ENCODE data around the gene COQ10A.

COQ10A gene

DNA sequence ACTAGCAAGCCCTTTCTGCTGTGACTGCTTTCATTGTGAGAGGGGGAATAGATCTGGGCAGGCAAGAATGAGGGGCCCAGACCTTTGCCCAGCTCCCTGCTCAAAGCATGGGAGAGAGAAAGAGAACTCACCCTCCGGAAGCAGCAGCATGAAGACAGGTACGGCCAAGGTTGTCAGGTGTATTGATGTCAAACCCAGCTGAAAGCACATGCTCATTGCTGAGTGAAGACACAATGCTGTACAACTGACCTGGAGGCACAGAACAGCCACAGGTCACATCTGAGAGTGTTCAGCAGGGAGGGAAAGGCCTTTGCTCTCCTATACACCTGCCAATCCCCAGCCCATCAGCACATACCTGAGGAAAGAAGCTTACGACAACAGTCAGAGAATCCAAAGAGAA is 14.1 kb upstream of the COQ10A start:
- TF ChIP-seq FOXP2 (optimal IDR thresholded peaks at IDR 0.05; ENCODE audit: control extremely low read depth, extremely low read length, insufficient read depth) (no peak), POLR2AphosphoS5 (IDR thresholded peaks at IDR 0.05; ENCODE audit: borderline replicate concordance, low read depth, low read length) (no peak), EZH2 (IDR thresholded peaks at IDR 0.05) (no peak)
- no peak for DNase-seq (ENCODE audit: low read depth, low spot score)
- Histone ChIP-seq H3K9me3 (ENCODE audit: low read depth, low read length) (no peaks in the 10 kb centered on the region), H3K36me3 (ENCODE audit: insufficient read depth, low read length) (peaks cover 73% of the 10 kb centered on the region), H3K27ac (no peak overlapping the region), H3K9ac (ENCODE audit: insufficient read length) (no peak overlapping the region), H3K4me3 (no peak overlapping the region)

DNA sequence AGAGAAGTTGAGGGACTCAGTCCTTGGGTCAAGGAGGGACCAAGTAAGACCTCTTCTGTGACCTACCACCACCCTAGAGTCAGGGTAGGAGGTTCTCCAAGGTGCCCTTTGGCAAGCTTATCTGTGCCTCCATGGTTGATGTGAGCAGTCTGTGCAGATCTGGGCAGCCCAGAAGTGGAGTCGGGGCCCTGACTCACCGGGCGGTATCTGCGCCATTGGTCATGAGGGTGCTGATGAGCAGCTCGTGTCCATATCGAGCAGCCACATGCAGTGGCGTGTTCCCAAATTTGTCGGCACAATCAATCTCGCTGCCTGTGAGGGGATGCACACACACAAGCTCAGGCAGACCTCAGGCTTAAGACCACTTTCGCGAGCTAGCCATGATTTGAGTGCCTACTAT is 13.7 kb upstream of the COQ10A start:
- DNase-seq (ENCODE audit: low read depth, low spot score) = no peak
- Histone ChIP-seq H3K27ac (no peak overlapping the region), H3K9ac (ENCODE audit: insufficient read length) (no peak overlapping the region), H3K9me3 (ENCODE audit: low read depth, low read length) (no peaks in the 10 kb centered on the region), H3K4me3 (no peak overlapping the region), H3K36me3 (ENCODE audit: insufficient read depth, low read length) (peaks cover 69% of the 10 kb centered on the region)
- no peak for TF ChIP-seq EZH2 (IDR thresholded peaks at IDR 0.05)

DNA sequence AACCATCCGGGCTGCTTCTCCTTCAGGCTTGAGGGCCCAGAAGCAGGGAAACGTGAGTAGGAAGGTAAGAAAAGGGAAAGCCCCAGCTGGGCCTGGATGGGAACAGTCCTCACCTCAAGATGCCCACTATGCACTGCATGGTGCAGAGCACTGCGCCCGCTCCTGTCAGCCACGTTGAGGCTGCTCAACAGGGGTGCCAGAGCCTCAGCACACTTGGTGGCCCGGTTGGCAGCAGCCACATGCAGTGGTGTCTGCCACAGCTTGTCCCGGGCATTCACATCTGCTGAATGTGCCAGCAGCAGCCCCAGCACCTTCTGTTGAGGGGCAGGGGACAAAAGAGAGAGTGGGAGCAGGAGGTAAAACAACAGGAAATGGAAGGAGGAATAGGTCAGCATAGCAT is 11.1 kb upstream of the COQ10A start:
- Histone ChIP-seq H3K36me3 (ENCODE audit: insufficient read depth, low read length) (peaks cover 55% of the 10 kb centered on the region), H3K27ac (no peak overlapping the region), H3K9me3 (ENCODE audit: low read depth, low read length) (no peaks in the 10 kb centered on the region), H3K4me3 (no peak overlapping the region), H3K9ac (ENCODE audit: insufficient read length) (no peak overlapping the region)
- DNase-seq (ENCODE audit: low read depth, low spot score) = no peak
- no peak for TF ChIP-seq EZH2 (IDR thresholded peaks at IDR 0.05)
- TF ChIP-seq POLR2AphosphoS5 (IDR thresholded peaks at IDR 0.05; ENCODE audit: borderline replicate concordance, low read depth, low read length) = no peak
- no peak for TF ChIP-seq FOXP2 (optimal IDR thresholded peaks at IDR 0.05; ENCODE audit: control extremely low read depth, extremely low read length, insufficient read depth)

DNA sequence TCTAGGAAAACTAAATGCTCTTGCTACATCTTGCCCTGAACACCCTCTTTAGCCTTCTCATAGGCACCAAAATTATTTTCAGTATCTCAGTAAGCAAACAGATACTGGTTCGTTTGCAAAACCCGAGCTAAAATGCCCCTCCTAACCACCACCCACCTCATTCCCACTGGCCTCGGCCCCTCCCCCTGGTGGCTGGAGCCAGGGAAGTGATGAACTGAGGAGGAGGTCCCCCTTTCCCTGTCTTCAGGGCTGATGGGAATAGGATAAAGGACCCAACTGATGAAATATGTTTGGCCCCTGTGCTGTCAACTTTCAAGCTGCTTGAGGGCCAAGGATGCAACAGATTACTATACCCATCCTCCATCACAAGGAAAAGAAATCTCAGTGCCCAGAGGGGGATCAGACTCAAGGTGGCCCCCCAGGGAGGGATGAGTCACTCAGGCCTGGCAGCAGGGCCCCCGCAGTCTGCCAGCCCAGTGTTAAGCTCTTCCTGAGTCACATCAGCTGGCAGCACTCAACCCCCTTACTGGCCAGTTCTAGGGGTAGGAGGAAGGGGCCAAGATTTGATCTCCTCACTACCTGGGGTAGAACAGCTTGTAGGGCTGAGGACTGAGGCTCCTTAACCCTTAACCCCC is 10.3 kb upstream of the COQ10A start:
- Histone ChIP-seq H3K9me3 (ENCODE audit: low read depth, low read length) (no peaks in the 10 kb centered on the region), H3K36me3 (ENCODE audit: insufficient read depth, low read length) (peaks cover 52% of the 10 kb centered on the region), H3K27ac (no peak overlapping the region), H3K9ac (ENCODE audit: insufficient read length) (peak overlapping the region; percentile 26), H3K4me3 (peak overlapping the region; percentile 84; the same call in 1 of the 2 replicates)
- TF ChIP-seq EZH2 (IDR thresholded peaks at IDR 0.05) (no peak), FOXP2 (optimal IDR thresholded peaks at IDR 0.05; ENCODE audit: control extremely low read depth, extremely low read length, insufficient read depth) (no peak), POLR2AphosphoS5 (IDR thresholded peaks at IDR 0.05; ENCODE audit: borderline replicate concordance, low read depth, low read length) (no peak)
- no peak for DNase-seq (ENCODE audit: low read depth, low spot score)

DNA sequence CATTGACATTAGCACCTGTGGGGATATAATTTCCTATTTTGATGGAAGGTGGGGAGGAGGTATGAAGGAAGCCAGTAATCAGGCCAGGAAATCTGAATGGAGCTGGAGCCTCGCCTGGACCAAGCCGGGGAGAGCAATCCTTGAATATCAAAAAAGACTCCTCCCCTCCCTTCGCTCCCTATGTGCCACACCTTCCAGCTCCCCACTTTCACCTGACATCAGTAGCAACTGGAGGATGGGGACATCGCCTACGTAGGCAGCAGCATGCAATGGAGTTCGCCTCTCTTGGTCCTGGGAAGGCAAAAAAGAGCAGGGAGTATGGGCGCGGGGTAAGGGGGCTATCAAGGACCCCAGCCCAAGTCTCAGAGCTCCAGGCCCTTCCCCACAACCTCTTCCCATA is 9.7 kb upstream of the COQ10A start:
- peak overlapping the region; percentile 94 for H3K9ac ChIP-seq (ENCODE audit: insufficient read length)
- no peak overlapping the region for H3K27ac ChIP-seq
- no peaks in the 10 kb centered on the region for H3K9me3 ChIP-seq (ENCODE audit: low read depth, low read length)
- H3K4me3 ChIP-seq = peak overlapping the region; percentile 84
- no peak for DNase-seq (ENCODE audit: low read depth, low spot score)
- TF ChIP-seq FOXP2 (optimal IDR thresholded peaks at IDR 0.05; ENCODE audit: control extremely low read depth, extremely low read length, insufficient read depth) (no peak), POLR2AphosphoS5 (IDR thresholded peaks at IDR 0.05; ENCODE audit: borderline replicate concordance, low read depth, low read length) (no peak), EZH2 (IDR thresholded peaks at IDR 0.05) (no peak)
- peaks cover 46% of the 10 kb centered on the region for H3K36me3 ChIP-seq (ENCODE audit: insufficient read depth, low read length)

DNA sequence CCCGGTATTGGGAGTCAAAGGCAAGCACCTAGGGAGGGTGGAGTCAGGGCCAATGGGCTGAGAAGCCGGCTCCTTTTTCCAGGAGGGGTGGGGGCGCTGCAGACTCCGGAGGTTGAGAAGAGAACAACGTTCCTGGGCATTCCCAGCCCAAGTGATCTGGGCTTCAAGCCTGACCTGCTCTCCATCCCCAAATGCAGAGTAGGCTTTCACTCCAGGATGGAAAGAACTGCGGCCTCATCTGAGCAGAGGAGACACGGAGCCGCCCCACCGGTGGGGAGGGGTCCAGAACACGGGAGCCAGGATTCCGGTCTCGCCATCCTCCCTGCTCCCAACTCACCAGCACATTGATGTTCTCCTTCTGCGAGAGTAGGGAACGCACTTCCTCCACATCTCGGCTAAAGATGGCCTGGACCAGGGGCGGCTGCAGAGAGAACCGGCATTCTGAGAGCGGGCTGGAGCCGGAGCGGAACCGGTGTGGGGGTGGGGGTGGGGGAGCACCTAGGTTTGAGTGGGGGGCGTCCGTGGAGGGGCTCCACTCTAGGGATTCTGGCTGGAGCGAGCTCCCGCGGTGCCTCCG is 9.2 kb upstream of the COQ10A start:
- no peaks in the 10 kb centered on the region for H3K9me3 ChIP-seq (ENCODE audit: low read depth, low read length)
- H3K4me3 ChIP-seq = peak overlapping the region; percentile 84
- H3K36me3 ChIP-seq (ENCODE audit: insufficient read depth, low read length) = peaks cover 41% of the 10 kb centered on the region
- no peak overlapping the region for H3K27ac ChIP-seq
- peak overlapping the region; percentile 94 for H3K9ac ChIP-seq (ENCODE audit: insufficient read length)
- DNase-seq (ENCODE audit: low read depth, low spot score) = no peak
- TF ChIP-seq POLR2AphosphoS5 (IDR thresholded peaks at IDR 0.05; ENCODE audit: borderline replicate concordance, low read depth, low read length) (no peak), FOXP2 (optimal IDR thresholded peaks at IDR 0.05; ENCODE audit: control extremely low read depth, extremely low read length, insufficient read depth) (no peak), EZH2 (IDR thresholded peaks at IDR 0.05) (no peak)

DNA sequence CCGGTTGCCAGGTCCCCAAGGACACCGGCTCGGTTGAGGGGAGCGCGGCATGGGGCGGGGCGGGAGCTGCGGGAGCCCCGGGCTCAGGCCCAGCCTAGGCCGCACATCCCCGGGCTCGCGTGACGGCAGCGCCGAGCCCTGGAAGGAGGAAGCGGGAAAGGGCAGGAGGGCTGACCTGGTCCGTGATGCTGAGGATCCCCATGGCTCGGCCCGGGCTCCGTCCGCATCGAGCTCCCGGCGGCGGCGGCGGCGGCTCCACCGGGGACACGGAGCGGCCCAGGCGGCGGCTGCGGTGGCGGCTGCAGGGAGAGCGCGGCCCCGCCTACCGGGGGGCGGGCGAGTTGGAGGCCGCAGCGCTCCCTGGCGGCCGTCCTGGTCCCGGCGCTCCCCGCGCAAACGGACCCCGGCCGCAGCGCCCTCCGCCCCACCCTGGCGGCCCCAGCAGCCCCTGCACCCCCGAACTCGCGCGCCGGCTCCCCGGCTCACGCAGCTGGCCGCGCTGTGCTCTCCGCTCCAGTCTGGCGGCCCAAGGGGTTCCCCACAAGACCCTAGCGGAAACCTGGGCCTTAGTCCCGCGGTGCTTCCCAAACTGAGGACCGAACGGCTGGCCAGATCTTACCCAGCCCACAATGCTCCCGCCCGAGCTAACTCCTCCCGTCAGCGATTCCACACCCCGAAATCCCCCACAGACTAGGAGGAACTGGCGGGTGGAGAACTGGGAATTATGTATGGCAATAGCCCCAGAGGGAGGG is 8.5 kb upstream of the COQ10A start, which contains the start of gene ANKRD52:
Gene ANKRD52, minus strand, starts transcription at position 317 of the 752 bp plus-strand sequence. Its CDS starts 115 bp downstream, at position 202.
- Histone ChIP-seq H3K9ac (ENCODE audit: insufficient read length) (peak within 1 kb of the TSS; percentile 94), H3K4me3 (peak within 1 kb of the TSS; percentile 84), H3K27ac (peak within 1 kb of the TSS; percentile 71; the same call in 1 of the 2 replicates), H3K36me3 (ENCODE audit: insufficient read depth, low read length) (peaks cover 34% of the 10 kb centered on the region), H3K9me3 (ENCODE audit: low read depth, low read length) (no peaks in the 10 kb centered on the region)
- peak; percentile 61; the same call in 1 of the 2 replicates for TF ChIP-seq POLR2AphosphoS5 (IDR thresholded peaks at IDR 0.05; ENCODE audit: borderline replicate concordance, low read depth, low read length)
- TF ChIP-seq EZH2 (IDR thresholded peaks at IDR 0.05) = no peak
- no peak for DNase-seq (ENCODE audit: low read depth, low spot score)

DNA sequence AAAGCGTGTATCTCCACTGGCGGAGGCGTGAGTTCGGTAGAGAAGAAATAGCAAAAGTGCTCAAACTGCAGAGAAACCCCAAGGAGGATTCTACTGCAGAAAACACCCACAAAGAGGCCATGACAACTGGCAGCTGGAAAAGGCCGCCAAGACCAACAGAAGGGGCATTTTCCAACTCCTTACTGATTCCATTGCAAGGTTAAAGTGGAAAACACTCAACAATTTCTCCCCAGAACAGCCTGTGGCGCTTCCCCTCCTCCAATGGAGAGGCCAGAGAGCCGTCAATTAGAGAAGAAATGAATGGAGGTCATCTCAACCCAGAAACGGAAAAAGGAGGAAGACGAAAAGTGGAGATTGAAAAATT is 7.9 kb upstream of the COQ10A start:
- no peak for DNase-seq (ENCODE audit: low read depth, low spot score)
- TF ChIP-seq POLR2AphosphoS5 (IDR thresholded peaks at IDR 0.05; ENCODE audit: borderline replicate concordance, low read depth, low read length) (no peak), FOXP2 (optimal IDR thresholded peaks at IDR 0.05; ENCODE audit: control extremely low read depth, extremely low read length, insufficient read depth) (no peak), EZH2 (IDR thresholded peaks at IDR 0.05) (no peak)
- peaks cover 28% of the 10 kb centered on the region for H3K36me3 ChIP-seq (ENCODE audit: insufficient read depth, low read length)
- H3K4me3 ChIP-seq = peak overlapping the region; percentile 84
- H3K27ac ChIP-seq = peak overlapping the region; percentile 71; the same call in 1 of the 2 replicates
- H3K9ac ChIP-seq (ENCODE audit: insufficient read length) = peak overlapping the region; percentile 94
- no peaks in the 10 kb centered on the region for H3K9me3 ChIP-seq (ENCODE audit: low read depth, low read length)

Data from SK-N-MC (cell line).